ENCODE results near the gene ZNF487. TPM values are rescaled to one million over a fixed set of nuclear protein-coding genes. Genes with fewer than 3 reads are reported as not detected.

The ZNF487 gene
- polyA plus RNA-seq, 1 donor from 2014 or later = 11.8 TPM

- Histone ChIP-seq H3K9ac (ENCODE audit: low read length) (no peak overlapping the region), H3K9me2 (ENCODE audit: insufficient read depth, low read length) (no peaks in the 10 kb centered on the region), H2AFZ (ENCODE audit: low read depth, low read length) (no peak overlapping the region), H3K4me3 (ENCODE audit: low read length) (no peak overlapping the region), H3K4me2 (ENCODE audit: low read length) (no peak overlapping the region), H3K27ac (ENCODE audit: low read length) (no peak overlapping the region), H3K27me3 (ENCODE audit: insufficient read depth, low read depth, low read length) (no peaks in the 10 kb centered on the region), H4K20me1 (ENCODE audit: insufficient read depth) (no peaks in the 10 kb centered on the region), H3K36me3 (ENCODE audit: insufficient read depth, low read length) (no peaks in the 10 kb centered on the region), H3F3A (ENCODE audit: insufficient read depth, low read length, poor library complexity, severe bottlenecking) (no peaks in the 10 kb centered on the region), H3K9me3 (ENCODE audit: low read length) (no peaks in the 10 kb centered on the region), H3K79me2 (replicated peaks; ENCODE audit: insufficient read depth, low read length) (peaks cover 14% of the 10 kb centered on the region)
- TF ChIP-seq MXI1 (conservative IDR thresholded peaks at IDR 0.05; ENCODE audit: poor library complexity, severe bottlenecking) = no peak
- TF ChIP-seq REST (IDR thresholded peaks at IDR 0.05; ENCODE audit: borderline replicate concordance) = no peak
- no peak for TF ChIP-seq EP300 (conservative IDR thresholded peaks at IDR 0.05; ENCODE audit: poor library complexity, severe bottlenecking)
- TF ChIP-seq TAF1 (IDR thresholded peaks at IDR 0.05; ENCODE audit: low read depth) = no peak
- TF ChIP-seq RAD21 (conservative IDR thresholded peaks at IDR 0.05) = no peak
- no peak for TF ChIP-seq SMC3 (conservative IDR thresholded peaks at IDR 0.05; ENCODE audit: poor library complexity)
- no peak for TF ChIP-seq POLR2AphosphoS5 (IDR thresholded peaks at IDR 0.05)
- TF ChIP-seq CTCF (IDR thresholded peaks at IDR 0.05; ENCODE audit: poor library complexity, severe bottlenecking) = no peak
- TF ChIP-seq EZH2 (IDR thresholded peaks at IDR 0.05; ENCODE audit: borderline replicate concordance, insufficient read depth, low read length, poor library complexity, severe bottlenecking) = no peak
Observed at GRCh38 chr10:43393606-43394360, 43.1 kb upstream of the ZNF487 start.

- Histone ChIP-seq H3K27me3 (ENCODE audit: insufficient read depth, low read depth, low read length) (no peaks in the 10 kb centered on the region), H3K79me2 (replicated peaks; ENCODE audit: insufficient read depth, low read length) (peaks cover 25% of the 10 kb centered on the region), H3K4me2 (ENCODE audit: low read length) (no peak overlapping the region), H2AFZ (ENCODE audit: low read depth, low read length) (no peak overlapping the region), H4K20me1 (ENCODE audit: insufficient read depth) (no peaks in the 10 kb centered on the region), H3K9me2 (ENCODE audit: insufficient read depth, low read length) (no peaks in the 10 kb centered on the region), H3K4me3 (ENCODE audit: low read length) (peak overlapping the region; percentile 68), H3F3A (ENCODE audit: insufficient read depth, low read length, poor library complexity, severe bottlenecking) (no peaks in the 10 kb centered on the region), H3K27ac (ENCODE audit: low read length) (no peak overlapping the region), H3K9ac (ENCODE audit: low read length) (no peak overlapping the region), H3K9me3 (ENCODE audit: low read length) (no peaks in the 10 kb centered on the region), H3K36me3 (ENCODE audit: insufficient read depth, low read length) (no peaks in the 10 kb centered on the region)
- TF ChIP-seq EP300 (conservative IDR thresholded peaks at IDR 0.05; ENCODE audit: poor library complexity, severe bottlenecking) = no peak
- no peak for TF ChIP-seq CTCF (IDR thresholded peaks at IDR 0.05; ENCODE audit: poor library complexity, severe bottlenecking)
Observed at GRCh38 chr10:43394868-43395267, 42.0 kb upstream of the ZNF487 start.

Data from neural cell (in vitro differentiated cells).